ENCODE data around the gene CMKLR1.

- TF ChIP-seq CTCF (IDR thresholded peaks at IDR 0.05) (no peak), EZH2 (IDR thresholded peaks at IDR 0.05; ENCODE audit: borderline replicate concordance, insufficient read depth, low read depth, low read length, poor library complexity, severe bottlenecking) (no peak)
Observed at GRCh38 chr12:108338915-108339657, at the start of gene CMKLR1.

All from B cell (primary cell).